Hematopoietic multipotent progenitor cell treated with erythropoietin and hydrocortisone succinate and interleukin-3 and kit ligand, for 4 days (in vitro differentiated cells): Measurements from ENCODE around the gene CCDC74B.
"Not testable (repeated sequence)": the region's sequence is repeated elsewhere in the genome, so short reads cannot be mapped to it uniquely, and the experiment has no call there.

Experiments used
- DNase-seq: peaks from one replicate; pipeline ENCODE4 v3.0.0-alpha.2; 2015

CCDC74B gene

GRCh38 chr2:130145006-130145414 is at the start of gene CCDC74B:
Gene CCDC74B, minus strand, starts transcription at chr2:130145112. Its CDS starts 116 bp downstream, at chr2:130144996.
- peak; percentile 43 for DNase-seq

DNA sequence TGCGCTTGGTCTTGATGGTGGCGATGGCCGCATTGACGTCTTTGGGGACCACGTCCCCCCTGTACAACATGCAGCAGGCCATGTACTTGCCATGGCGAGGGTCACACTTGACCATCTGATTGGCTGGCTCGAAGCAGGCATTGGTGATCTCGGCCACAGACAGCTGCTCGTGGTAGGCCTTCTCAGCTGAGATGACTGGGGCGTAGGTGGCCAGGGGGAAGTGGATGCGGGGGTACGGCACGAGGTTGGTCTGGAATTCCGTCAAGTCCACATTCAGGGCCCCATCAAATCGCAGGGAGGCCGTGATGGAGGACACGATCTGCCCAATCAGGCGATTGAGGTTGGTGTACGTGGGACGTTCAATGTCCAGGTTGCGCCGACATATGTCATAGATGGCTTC is 48.9 kb upstream of the CCDC74B start:
- DNase-seq: not testable (repeated sequence)

- DNase-seq: not testable (repeated sequence)
Observed at GRCh38 chr2:130192451-130192850, 47.5 kb upstream of the CCDC74B start.

DNA sequence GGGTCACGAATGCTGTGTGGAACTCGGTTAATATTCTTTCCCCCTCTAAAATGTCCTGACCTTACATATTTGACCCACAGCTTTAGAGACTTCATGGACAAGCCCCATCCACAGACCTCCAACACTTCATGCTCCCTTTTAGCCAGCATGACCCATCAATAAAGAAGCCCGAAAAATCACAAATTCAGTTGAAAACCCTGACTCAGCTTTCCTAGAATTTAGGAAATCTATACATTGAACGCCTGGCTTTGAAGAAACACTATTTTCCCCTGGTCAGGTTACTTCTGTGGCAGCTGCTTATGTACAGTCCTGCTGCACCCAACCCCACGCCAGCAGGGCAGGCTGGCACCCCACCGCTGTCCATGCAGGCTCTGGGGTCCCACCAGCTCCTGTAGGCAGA is 46.4 kb upstream of the CCDC74B start:
- DNase-seq: not testable (repeated sequence)

DNA sequence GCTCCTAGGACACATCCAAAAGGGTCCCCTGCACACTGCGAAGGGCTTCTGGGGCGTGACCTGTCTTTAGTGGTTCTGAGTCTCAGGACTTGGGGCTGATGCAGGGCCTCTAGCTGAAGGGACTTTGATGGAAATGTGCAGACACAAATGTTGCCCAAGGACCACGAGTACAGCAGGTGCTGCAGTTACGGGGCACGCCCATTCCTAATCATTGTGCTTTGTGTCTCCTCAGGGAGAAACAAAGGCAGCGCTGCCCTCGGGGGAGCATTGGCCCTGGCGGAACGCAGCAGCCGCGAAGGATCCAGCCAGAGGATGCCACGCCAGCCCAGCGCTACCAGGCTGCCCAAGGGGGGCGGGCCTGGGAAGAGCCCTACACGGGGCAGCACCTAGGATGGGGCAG is 45.3 kb upstream of the CCDC74B start:
- no peak for DNase-seq

GRCh38 chr2:130188958-130189357 is 44.0 kb upstream of the CCDC74B start:
- not testable (repeated sequence) for DNase-seq

DNA sequence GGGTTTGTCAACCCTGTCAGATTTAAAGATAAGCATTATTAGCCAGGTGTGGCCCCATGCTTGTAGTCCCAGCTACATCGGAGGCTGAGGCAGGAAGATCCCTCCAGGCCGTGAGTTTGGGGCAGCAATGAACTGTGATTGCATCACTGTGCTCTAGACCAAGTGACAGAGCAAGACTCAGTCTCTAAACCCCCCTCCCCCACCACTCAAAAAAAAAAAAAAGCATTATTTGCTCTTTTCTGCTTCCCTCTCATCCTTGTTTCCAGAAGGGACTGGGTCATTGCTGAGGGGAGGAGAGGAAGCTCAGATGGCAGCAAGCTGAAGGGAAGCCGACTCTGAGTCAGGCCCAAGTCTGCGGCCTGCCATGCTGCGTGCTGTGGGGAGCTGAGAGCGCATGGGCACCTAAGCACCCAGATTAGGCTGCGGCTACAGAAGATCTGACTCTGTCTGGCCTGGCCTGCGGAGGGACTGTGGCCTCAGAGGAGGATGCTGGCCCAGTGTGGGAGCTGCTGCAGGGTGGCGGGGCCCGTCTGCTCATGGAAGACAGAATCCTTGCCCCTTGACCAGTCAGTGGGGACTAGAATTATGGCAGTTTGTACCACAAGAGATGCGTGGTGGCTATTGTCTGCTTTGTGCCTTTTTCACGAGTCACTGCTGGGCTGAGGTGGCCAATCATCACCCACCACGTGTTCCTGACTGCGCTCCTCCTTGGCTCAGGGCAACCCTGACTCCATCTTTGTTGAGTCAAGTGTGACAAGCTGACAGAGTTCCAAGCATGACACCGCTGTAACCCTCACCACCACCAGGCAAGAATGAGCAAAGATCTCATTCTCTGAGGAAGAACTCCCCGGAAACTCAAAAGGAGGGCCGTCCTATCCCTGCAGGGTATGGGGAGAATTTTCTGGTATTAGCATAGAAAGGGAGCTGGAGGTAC is 43.2 kb upstream of the CCDC74B start:
- not testable (repeated sequence) for DNase-seq

DNA sequence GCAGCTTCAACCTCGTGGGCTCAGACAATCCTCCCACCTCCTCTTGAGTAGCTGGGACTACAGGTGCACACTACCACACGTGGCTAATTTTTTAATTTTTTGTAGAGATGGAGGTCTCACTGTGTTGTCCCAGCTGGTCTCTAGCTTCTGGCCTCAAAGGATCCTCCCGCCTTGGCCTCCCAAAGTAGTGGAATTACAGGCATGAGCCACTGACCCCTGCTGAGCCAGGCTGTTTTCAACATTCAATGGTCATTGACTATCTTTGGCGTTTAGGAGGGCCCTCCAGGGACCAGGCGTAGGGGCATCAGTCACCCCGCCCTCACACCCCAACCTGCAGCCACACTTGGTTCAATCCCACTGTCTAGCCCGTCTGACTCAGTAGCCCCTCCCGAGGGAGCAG is 42.4 kb upstream of the CCDC74B start:
- no peak for DNase-seq

DNA sequence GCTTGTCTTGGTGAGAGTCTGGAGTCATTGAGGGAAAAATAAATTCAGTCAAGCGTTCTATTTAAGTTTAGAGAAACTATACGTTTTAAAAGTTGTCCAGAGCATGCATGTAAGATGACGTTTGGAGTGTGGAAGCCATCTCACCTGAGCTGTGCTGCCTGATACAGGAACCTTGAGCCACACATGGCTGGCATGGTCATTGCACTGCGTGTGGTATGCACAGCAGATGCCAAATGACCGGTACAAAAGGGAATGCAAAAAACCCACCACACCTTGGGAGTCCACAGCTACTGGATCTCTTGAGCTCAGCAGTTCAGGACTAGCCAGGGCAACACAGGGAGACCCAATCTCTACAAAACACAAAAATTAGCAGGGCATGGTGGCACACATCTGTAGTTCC is 41.5 kb upstream of the CCDC74B start:
- no peak for DNase-seq

DNA sequence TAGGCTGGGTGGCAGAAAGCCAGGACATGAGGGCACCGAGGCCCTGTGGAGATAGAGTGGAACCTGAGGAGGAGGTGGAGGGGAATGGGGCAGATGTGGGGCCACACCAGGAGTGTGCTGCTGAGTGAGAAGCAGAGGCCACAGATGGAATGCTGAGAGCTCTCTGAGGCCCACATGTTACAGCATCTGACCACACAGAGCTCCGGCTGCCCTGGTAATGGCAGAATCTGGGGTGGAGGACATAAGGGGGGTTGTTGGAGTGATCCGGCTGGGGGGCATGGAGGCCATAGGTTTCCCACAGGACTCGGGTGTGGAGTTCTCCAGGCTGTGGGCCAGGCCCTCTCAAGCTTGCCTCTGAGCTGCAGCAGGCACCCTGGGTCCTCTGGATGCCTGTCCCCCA is 41.0 kb upstream of the CCDC74B start:
- no peak for DNase-seq

DNA sequence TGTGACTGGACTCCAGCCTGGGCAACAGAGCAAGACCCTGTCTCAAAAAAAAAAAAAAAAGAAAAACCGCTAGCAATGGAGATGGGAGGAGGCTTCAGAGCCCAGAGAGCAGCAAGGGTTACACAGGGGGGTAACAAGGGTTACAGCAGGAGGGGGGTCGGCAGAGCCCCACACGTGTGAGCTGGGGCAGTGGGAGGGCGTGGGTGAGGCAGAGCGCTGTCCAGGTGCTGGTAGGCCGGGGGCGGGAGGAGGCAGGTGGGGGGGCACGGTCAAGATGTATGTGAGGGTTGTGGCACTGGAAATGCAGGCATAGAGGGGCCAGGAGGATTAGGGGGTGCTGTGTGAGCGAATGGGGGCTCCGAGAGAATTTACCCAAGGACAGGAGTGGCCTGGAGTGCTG is 40.5 kb upstream of the CCDC74B start:
- no peak for DNase-seq

GRCh38 chr2:130183512-130184373 is 38.8 kb upstream of the CCDC74B start:
- DNase-seq: peak; percentile 47

DNA sequence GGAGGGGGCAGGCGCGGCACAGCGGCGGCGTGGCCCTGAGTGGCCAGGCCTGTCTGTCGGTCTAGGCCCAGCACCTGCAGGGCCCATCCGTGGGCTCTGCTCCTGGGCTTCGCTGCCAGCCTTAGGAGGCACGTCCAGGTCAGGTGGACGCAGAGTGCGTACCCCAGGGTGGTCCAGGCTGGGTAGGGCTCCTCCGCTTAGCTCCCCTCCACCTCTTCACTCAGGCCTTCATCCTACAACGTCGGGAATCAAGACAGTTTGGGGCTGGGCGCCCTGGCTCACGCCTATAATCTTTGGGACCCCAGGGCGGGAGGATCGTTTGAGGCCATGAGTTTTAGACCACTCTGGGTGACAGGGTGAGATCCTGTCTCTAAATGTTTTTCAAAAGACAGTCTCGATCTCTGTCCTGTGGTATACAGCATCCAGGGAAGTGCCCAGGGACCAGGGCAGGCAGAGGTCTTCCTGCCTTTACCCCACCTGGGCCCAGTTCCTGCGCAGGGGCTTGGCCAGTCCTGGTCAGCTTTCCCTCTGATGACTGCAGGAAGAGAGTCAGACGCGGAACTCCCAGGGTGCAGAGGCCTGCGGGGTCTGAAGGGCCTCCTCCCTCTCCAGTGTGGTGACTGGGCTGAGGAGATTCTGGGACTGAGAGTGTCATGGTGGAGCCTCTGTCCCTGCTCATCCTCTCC is 38.1 kb upstream of the CCDC74B start:
- not testable (repeated sequence) for DNase-seq

GRCh38 chr2:130181880-130182682 is 37.2 kb upstream of the CCDC74B start, which contains the start of gene MZT2B:
Gene MZT2B, plus strand, starts transcription at chr2:130182262. Its CDS starts 21 bp downstream, at chr2:130182283.
- peak; percentile 96 for DNase-seq

- peak; percentile 98 for DNase-seq
Observed at GRCh38 chr2:130181325-130181879, 36.5 kb upstream of the CCDC74B start, which contains the start of gene SMPD4. Gene SMPD4, minus strand, starts transcription at chr2:130181602. Its CDS starts 5,010 bp downstream, at chr2:130176592.

DNA sequence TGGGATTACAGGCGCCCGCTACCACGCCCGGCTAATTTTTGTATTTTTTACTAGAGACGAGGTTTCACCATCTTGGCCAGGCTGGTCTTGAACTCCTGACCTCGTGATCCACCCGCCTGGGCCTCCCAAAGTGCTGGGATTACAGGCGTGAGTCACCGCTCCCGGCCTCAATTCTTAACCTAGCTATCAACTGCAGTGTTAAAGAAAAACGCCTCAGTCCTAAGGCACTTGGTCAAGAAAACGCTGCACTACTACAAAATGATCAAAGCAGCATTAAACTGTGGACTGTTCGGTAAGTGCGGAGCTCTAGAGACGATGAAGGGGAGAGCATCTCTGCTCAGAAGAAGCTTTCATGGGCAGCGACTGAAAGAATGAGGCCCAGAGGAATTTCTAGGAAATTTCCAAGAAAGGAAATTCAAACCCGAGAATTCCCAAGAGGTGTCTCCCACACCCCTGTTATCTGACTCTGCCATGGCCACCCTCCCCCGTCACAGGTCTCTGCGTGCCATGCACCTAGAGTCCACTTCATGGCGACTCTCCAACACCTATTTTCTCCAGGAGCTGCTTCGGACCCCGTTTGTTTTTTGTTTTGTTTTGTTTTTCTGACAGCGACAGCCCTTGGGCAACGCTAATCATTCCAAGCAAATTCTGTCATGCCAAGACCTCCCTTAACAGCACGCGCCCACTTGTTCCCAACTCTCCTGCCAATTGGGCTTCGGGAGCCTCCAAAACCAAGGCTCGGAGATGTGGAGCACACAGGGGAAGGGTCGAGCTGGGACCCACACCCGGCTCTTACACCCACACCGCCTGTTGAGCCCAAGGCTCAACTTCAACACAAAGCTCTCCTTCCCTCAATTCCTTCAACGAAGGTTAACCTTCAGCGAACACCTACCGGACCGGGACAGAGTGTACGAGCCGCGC is 35.8 kb upstream of the CCDC74B start:
- not testable (repeated sequence) for DNase-seq

GRCh38 chr2:130174866-130175265 is 30.0 kb upstream of the CCDC74B start:
- DNase-seq: not testable (repeated sequence)

- DNase-seq: no peak
Observed at GRCh38 chr2:130169896-130170295, 25.0 kb upstream of the CCDC74B start.

- DNase-seq: not testable (repeated sequence)
Observed at GRCh38 chr2:130169163-130169562, 24.3 kb upstream of the CCDC74B start.

GRCh38 chr2:130166611-130167010 is 21.7 kb upstream of the CCDC74B start:
- DNase-seq: not testable (repeated sequence)
